ENCODE measurements around the gene HOXD10. TPM values are rescaled to one million over a fixed set of nuclear protein-coding genes. Genes with fewer than 3 reads are reported as not detected.
A peak's percentile ranks its signal among the peaks of the same experiment; 100 is the strongest.

Gene HOXD10
- total RNA-seq, 1 donor from 2014 or later: not detected

DNA sequence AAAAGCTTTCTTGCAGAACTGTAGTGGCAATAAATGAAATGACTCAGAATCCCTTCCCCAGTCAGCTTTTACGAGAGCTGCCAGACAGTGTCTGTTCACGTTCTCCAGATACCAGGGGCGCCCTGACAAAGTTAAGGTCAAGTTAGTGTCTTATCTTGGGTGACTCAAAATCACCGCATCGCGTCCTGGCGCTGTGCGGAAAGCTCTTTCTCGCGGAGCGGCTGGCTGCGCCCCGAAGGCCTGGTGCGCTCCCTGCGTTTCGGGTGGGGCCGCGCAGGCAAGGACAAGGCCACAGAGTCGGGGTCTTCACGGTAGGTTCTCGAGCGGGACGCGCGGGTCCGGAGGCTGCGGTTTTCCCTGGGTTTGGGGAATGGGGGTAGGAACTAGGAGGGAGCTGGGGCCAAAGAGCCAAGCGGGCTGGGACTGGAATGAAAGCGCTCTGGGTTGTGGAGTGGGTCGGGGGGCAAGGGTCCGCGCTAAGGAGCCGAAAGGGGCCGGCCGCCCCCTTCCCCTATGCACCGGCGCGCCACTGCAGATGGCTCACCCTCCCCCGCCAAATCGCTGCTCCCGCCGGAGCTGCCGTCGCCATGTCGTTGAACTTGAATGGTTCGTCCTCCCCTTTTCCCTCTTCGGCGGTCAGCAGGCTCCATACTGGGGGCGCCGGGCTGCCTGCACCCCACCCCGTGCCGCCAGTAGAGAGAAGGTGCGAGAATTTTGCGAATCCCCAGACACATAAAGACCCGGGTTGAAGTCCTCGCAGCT, 12.1 kb upstream of the HOXD10 start:
- Histone ChIP-seq H4K20me1 (ENCODE audit: low read depth) (peaks cover 95% of the 10 kb centered on the region), H3K4me2 (no peak overlapping the region), H3K4me3 (no peak overlapping the region), H3K27ac (no peak overlapping the region), H3F3A (ENCODE audit: low read depth) (no peaks in the 10 kb centered on the region), H3K27me3 (peaks cover 100% of the 10 kb centered on the region), H2AFZ (replicated peaks) (no peak overlapping the region), H3K9me3 (ENCODE audit: low read depth) (no peaks in the 10 kb centered on the region), H3K4me1 (no peaks in the 10 kb centered on the region), H3K9ac (no peak overlapping the region), H3K79me2 (ENCODE audit: low read depth) (no peaks in the 10 kb centered on the region), H3K36me3 (no peaks in the 10 kb centered on the region)
- peaks cover 10% of the 10 kb centered on the region for H3K9me3 Mint-ChIP-seq
- peaks cover 15% of the 10 kb centered on the region for H3K4me1 Mint-ChIP-seq
- TF ChIP-seq, protein P1, sequence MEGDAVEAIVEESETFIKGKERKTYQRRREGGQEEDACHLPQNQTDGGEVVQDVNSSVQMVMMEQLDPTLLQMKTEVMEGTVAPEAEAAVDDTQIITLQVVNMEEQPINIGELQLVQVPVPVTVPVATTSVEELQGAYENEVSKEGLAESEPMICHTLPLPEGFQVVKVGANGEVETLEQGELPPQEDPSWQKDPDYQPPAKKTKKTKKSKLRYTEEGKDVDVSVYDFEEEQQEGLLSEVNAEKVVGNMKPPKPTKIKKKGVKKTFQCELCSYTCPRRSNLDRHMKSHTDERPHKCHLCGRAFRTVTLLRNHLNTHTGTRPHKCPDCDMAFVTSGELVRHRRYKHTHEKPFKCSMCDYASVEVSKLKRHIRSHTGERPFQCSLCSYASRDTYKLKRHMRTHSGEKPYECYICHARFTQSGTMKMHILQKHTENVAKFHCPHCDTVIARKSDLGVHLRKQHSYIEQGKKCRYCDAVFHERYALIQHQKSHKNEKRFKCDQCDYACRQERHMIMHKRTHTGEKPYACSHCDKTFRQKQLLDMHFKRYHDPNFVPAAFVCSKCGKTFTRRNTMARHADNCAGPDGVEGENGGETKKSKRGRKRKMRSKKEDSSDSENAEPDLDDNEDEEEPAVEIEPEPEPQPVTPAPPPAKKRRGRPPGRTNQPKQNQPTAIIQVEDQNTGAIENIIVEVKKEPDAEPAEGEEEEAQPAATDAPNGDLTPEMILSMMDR (IDR thresholded peaks at IDR 0.05): no peak
- TF ChIP-seq EZH2phosphoT487 (IDR thresholded peaks at IDR 0.05): peak; percentile 94
- TF ChIP-seq EZH2 (IDR thresholded peaks at IDR 0.05): peak; percentile 98
- no peak overlapping the region for H3K27ac Mint-ChIP-seq
- no peak for DNase-seq (ENCODE audit: low spot score)
- peaks cover 86% of the 10 kb centered on the region for H3K27me3 Mint-ChIP-seq (ENCODE audit: insufficient read depth, low read depth)
- H3K36me3 Mint-ChIP-seq: no peaks in the 10 kb centered on the region
- no peak overlapping the region for H3K4me3 Mint-ChIP-seq

DNA sequence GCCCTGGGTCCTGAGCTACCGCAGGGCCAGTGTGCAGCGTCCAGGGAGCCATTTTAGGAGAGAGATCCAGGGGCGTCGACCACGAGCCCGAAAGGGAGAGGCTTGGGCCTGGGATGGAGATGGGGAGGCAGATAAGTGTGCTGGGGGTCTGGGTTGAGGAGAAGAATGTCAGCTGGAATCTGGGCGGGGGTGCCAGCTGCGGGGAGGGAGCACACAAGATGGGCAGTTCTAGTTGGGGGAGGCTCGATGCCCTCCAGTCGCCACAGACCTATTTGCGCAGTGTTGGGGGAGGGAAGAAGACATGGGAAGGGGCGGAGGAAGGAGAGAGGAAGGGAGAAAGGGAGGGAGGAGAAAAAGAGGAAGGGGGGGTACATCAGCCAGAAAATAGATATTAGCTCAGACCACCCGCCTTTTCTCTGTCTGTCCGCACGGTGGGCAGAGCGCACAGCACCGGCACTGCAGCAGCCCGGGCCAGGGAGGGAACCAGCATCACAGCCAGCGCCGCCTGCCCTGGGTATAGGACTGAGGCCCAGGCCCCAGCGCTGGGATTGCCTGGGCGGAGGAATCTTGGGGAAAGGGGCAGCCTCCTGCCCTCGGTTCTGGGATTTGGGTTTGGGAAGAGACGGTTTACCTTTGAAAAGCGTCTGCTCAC, 11.4 kb upstream of the HOXD10 start:
- Histone ChIP-seq H3K4me3 (no peak overlapping the region), H3F3A (ENCODE audit: low read depth) (no peaks in the 10 kb centered on the region), H3K27ac (no peak overlapping the region), H3K27me3 (peaks cover 100% of the 10 kb centered on the region), H3K79me2 (ENCODE audit: low read depth) (no peaks in the 10 kb centered on the region), H3K4me1 (no peaks in the 10 kb centered on the region), H3K36me3 (no peaks in the 10 kb centered on the region), H2AFZ (replicated peaks) (no peak overlapping the region), H4K20me1 (ENCODE audit: low read depth) (peaks cover 96% of the 10 kb centered on the region), H3K9ac (no peak overlapping the region), H3K9me3 (ENCODE audit: low read depth) (no peaks in the 10 kb centered on the region), H3K4me2 (no peak overlapping the region)
- Mint-ChIP-seq H3K27ac (no peak overlapping the region), H3K36me3 (no peaks in the 10 kb centered on the region), H3K9me3 (peaks cover 13% of the 10 kb centered on the region), H3K27me3 (ENCODE audit: insufficient read depth, low read depth) (peaks cover 88% of the 10 kb centered on the region), H3K4me1 (peaks cover 15% of the 10 kb centered on the region), H3K4me3 (no peak overlapping the region)
- DNase-seq (ENCODE audit: low spot score): no peak
- TF ChIP-seq, protein P1 (IDR thresholded peaks at IDR 0.05): no peak
- TF ChIP-seq EZH2phosphoT487 (IDR thresholded peaks at IDR 0.05) (peak; percentile 85), EZH2 (IDR thresholded peaks at IDR 0.05) (peak; percentile 92)

DNA sequence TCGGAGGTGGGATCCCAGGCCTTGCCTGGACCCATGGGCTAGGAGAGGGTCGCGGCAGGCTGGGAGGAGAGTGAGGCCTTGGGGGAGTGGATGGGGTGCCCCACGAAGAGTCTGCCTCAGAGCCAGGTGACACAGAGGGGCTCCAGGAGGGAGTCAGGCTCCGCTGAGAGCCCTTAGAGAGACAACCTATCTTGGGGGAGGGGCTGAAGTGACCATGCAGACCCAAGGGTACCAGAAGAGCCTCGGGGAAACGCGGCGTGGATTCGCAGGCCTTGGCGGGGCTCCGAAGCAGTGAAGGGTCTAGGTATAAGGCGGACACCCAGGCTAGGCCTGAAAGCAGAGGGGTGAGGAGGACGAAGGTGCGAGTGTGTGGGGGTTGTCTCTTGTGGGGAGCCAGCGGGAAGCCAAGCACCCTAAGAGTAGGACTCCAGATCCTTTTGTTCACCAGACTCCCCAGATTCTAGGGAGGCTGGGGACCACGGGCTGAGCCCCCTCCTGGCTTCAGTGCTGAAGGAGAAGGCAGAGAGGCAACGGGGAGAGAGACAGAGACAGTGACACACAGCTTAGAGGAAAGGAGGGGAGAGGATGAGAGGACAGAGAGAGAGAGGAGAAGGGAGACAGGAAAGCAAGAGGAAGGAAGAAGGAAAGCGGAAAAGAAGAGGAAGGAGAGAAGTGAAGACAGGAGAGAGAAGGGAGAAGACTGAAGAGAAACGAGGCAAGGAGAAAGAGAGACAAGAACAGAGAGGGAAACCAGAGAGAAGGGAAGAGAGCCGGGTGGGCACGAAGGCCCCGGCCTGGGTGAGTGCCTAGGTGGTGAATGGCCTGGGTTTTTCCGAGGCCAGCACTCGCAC, 10.6 kb upstream of the HOXD10 start:
- Mint-ChIP-seq H3K27ac (no peak overlapping the region), H3K4me1 (peaks cover 15% of the 10 kb centered on the region)
- DNase-seq (ENCODE audit: low spot score): no peak

More for the DNA sequence above, 10.6 kb upstream of the HOXD10 start:
- Histone ChIP-seq H3K4me2 (peak overlapping the region; percentile 62), H4K20me1 (ENCODE audit: low read depth) (peaks cover 96% of the 10 kb centered on the region), H3K79me2 (ENCODE audit: low read depth) (no peaks in the 10 kb centered on the region), H3K4me1 (no peaks in the 10 kb centered on the region), H3F3A (ENCODE audit: low read depth) (no peaks in the 10 kb centered on the region), H3K9me3 (ENCODE audit: low read depth) (no peaks in the 10 kb centered on the region), H3K27ac (no peak overlapping the region), H2AFZ (replicated peaks) (no peak overlapping the region), H3K36me3 (no peaks in the 10 kb centered on the region), H3K4me3 (no peak overlapping the region), H3K27me3 (peaks cover 100% of the 10 kb centered on the region), H3K9ac (no peak overlapping the region)
- TF ChIP-seq, protein P1 (IDR thresholded peaks at IDR 0.05): no peak
- TF ChIP-seq EZH2 (IDR thresholded peaks at IDR 0.05): no peak
- TF ChIP-seq EZH2phosphoT487 (IDR thresholded peaks at IDR 0.05): no peak
- peaks cover 87% of the 10 kb centered on the region for H3K27me3 Mint-ChIP-seq (ENCODE audit: insufficient read depth, low read depth)
- peaks cover 13% of the 10 kb centered on the region for H3K9me3 Mint-ChIP-seq
- H3K36me3 Mint-ChIP-seq: no peaks in the 10 kb centered on the region
- peak overlapping the region; percentile 65 for H3K4me3 Mint-ChIP-seq
